SK-N-SH treated with all-trans-retinoic acid at 6 μM for 48 hours (cell line): Measurements from ENCODE around the gene VPS11.

Source experiments
- ATAC-seq: fragments of 200-7000 bp; cut with Tn5 transposase; 3 replicates; pipeline ENCODE4 v1.9.1; 2020; ENCODE audit warnings: mild to moderate bottlenecking, moderate library complexity
- ARNTL ChIP-seq: fragments of 450-650 bp; formaldehyde crosslinking; IDR thresholded peaks from 2 replicates; pipeline ENCODE4 v1.5.0; 2020; ENCODE audit warnings: low read depth, mild to moderate bottlenecking, moderate library complexity, borderline replicate concordance
- BACH2 ChIP-seq: fragments of 250-450 bp; sonication (Bioruptor Pico); IDR thresholded peaks from 2 replicates; pipeline ENCODE4 v1.9.0; 2021; ENCODE audit warnings: mild to moderate bottlenecking, borderline replicate concordance
- CREB5 ChIP-seq: fragments of 250-450 bp; sonication (Bioruptor Pico); IDR thresholded peaks from 2 replicates; pipeline ENCODE4 v1.5.1; 2020; ENCODE audit warnings: low read depth, mild to moderate bottlenecking, moderate library complexity
- CSDC2 ChIP-seq: fragments of 250-450 bp; sonication (Bioruptor Pico); IDR thresholded peaks from 2 replicates; pipeline ENCODE4 v1.5.0; 2020; ENCODE audit warnings: mild to moderate bottlenecking, moderate library complexity
- CSRNP3 ChIP-seq: fragments of 250-450 bp; sonication (Bioruptor Pico); IDR thresholded peaks from 2 replicates; pipeline ENCODE4 v1.5.1; 2021; ENCODE audit warnings: mild to moderate bottlenecking, moderate library complexity
- ESRRG ChIP-seq: fragments of 250-450 bp; sonication (Bioruptor Pico); IDR thresholded peaks from 2 replicates; pipeline ENCODE4 v1.6.1; 2021; ENCODE audit warnings: mild to moderate bottlenecking
- GLIS3 ChIP-seq: fragments of 250-450 bp; sonication (Bioruptor Pico); IDR thresholded peaks from 2 replicates; pipeline ENCODE4 v1.5.0; 2020; ENCODE audit warnings: mild to moderate bottlenecking, moderate library complexity
- ISL1 ChIP-seq: fragments of 250-450 bp; sonication (Bioruptor Pico); IDR thresholded peaks from 2 replicates; pipeline ENCODE4 v2.1.2; 2022; ENCODE audit warnings: mild to moderate bottlenecking, moderate library complexity
- OSR1 ChIP-seq: fragments of 250-450 bp; sonication (Bioruptor Pico); IDR thresholded peaks from 2 replicates; pipeline ENCODE4 v1.8.0; 2022; ENCODE audit warnings: moderate library complexity, mild to moderate bottlenecking, inconsistent platforms
- POU6F1 ChIP-seq: fragments of 250-450 bp; sonication (Bioruptor Pico); IDR thresholded peaks from 2 replicates; pipeline ENCODE4 v1.8.0; 2021; ENCODE audit warnings: low read depth, mild to moderate bottlenecking, moderate library complexity, borderline replicate concordance
- PPARA ChIP-seq: fragments of 250-450 bp; sonication (Bioruptor Pico); IDR thresholded peaks from 2 replicates; pipeline ENCODE4 v1.5.0; 2020; ENCODE audit warnings: mild to moderate bottlenecking, borderline replicate concordance
- RARB ChIP-seq: fragments of 250-450 bp; sonication (Bioruptor Pico); IDR thresholded peaks from 2 replicates; pipeline ENCODE4 v1.8.0; 2021; ENCODE audit warnings: mild to moderate bottlenecking, moderate library complexity
- SNAI2 ChIP-seq: fragments of 250-450 bp; sonication (Bioruptor Pico); IDR thresholded peaks from 2 replicates; pipeline ENCODE4 v1.5.0; 2020; ENCODE audit warnings: mild to moderate bottlenecking, moderate library complexity
- TCF4 ChIP-seq: fragments of 250-450 bp; sonication (Bioruptor Pico); IDR thresholded peaks from 2 replicates; pipeline ENCODE4 v1.8.0; 2021; ENCODE audit warnings: mild to moderate bottlenecking, moderate library complexity, borderline replicate concordance
- TOX ChIP-seq: fragments of 250-450 bp; sonication (Bioruptor Pico); IDR thresholded peaks from 2 replicates; pipeline ENCODE4 v1.8.0; 2021; ENCODE audit warnings: mild to moderate bottlenecking, moderate library complexity, borderline replicate concordance
- TSHZ2 ChIP-seq: fragments of 250-450 bp; sonication (Bioruptor Pico); IDR thresholded peaks from 2 replicates; pipeline ENCODE4 v1.5.0; 2020; ENCODE audit warnings: mild to moderate bottlenecking, moderate library complexity
- ZC3H10 ChIP-seq: fragments of 250-450 bp; sonication (Bioruptor Pico); IDR thresholded peaks from 2 replicates; pipeline ENCODE4 v1.5.1; 2021; ENCODE audit warnings: mild to moderate bottlenecking, moderate library complexity
- ZFP3 ChIP-seq: fragments of 250-450 bp; sonication (Bioruptor Pico); IDR thresholded peaks from 2 replicates; pipeline ENCODE4 v1.5.0; 2020; ENCODE audit warnings: mild to moderate bottlenecking, moderate library complexity
- ZFP30 ChIP-seq: fragments of 450-650 bp; formaldehyde crosslinking; IDR thresholded peaks from 2 replicates; pipeline ENCODE4 v1.5.0; 2022; ENCODE audit warnings: mild to moderate bottlenecking, moderate library complexity
- ZNF565 ChIP-seq: fragments of 450-650 bp; formaldehyde crosslinking; conservative IDR thresholded peaks from 2 replicates; pipeline ENCODE4 v1.5.0; 2020; ENCODE audit warnings: low read depth, mild to moderate bottlenecking, moderate library complexity
- ZNF70 ChIP-seq: fragments of 450-650 bp; formaldehyde crosslinking; IDR thresholded peaks from 2 replicates; pipeline ENCODE4 v1.5.0; 2020; ENCODE audit warnings: mild to moderate bottlenecking, moderate library complexity

Gene VPS11

GRCh38 chr11:119114351-119114750, 46.7 kb downstream of the VPS11 start:
- ATAC-seq, result no peak
- TF ChIP-seq ESRRG (CRISPR knock-in tag) (no peak), ISL1 (CRISPR knock-in tag) (no peak), ZFP3 (CRISPR knock-in tag) (no peak), POU6F1 (CRISPR knock-in tag) (no peak), CSRNP3 (CRISPR knock-in tag) (no peak), TSHZ2 (CRISPR knock-in tag) (no peak), CREB5 (no peak), RARB (CRISPR knock-in tag) (no peak), ZNF70 (CRISPR knock-in tag) (no peak), ZFP30 (CRISPR knock-in tag) (no peak), GLIS3 (CRISPR knock-in tag) (no peak), SNAI2 (CRISPR knock-in tag) (no peak), PPARA (CRISPR knock-in tag) (no peak), BACH2 (no peak)

GRCh38 chr11:119115484-119116234, 48.0 kb downstream of the VPS11 start:
- no peak for ATAC-seq
- TF ChIP-seq GLIS3 (CRISPR knock-in tag) (no peak), ZFP30 (CRISPR knock-in tag) (no peak), ZNF70 (CRISPR knock-in tag) (no peak), OSR1 (no peak), ESRRG (CRISPR knock-in tag) (no peak), TOX (CRISPR knock-in tag) (no peak), POU6F1 (CRISPR knock-in tag) (no peak), CSRNP3 (CRISPR knock-in tag) (no peak), BACH2 (no peak), TSHZ2 (CRISPR knock-in tag) (no peak), RARB (CRISPR knock-in tag) (no peak), TCF4 (CRISPR knock-in tag) (no peak), SNAI2 (CRISPR knock-in tag) (no peak), CSDC2 (CRISPR knock-in tag) (no peak), ARNTL (no peak), ZNF565 (CRISPR knock-in tag) (no peak), ZC3H10 (CRISPR knock-in tag) (no peak), ZFP3 (CRISPR knock-in tag) (no peak), CREB5 (no peak)
